WTC11 (cell line): ENCODE measurements around the gene EVC. TPM values are rescaled to one million over a fixed set of nuclear protein-coding genes. Genes with fewer than 3 reads are reported as not detected.

ENCODE experiments used
- ATAC-seq: fragments of 200-7000 bp; cut with Tn5 transposase; 2 replicates; pipeline ENCODE4 v1.10.0; 2021; ENCODE audit warnings: mild to moderate bottlenecking, moderate library complexity
- CTCF ChIA-PET: fragments of 300-600 bp; sonication (Branson Sonifier 250); formaldehyde crosslinking; loops from one replicate; lab custom pipeline; 2021; ENCODE audit warnings: antibody characterized with exemption; lab: Charles Lee
- POLR2A ChIA-PET: fragments of 350-600 bp; sonication (Branson Sonifier 250); formaldehyde crosslinking; loops from one replicate; lab custom pipeline; 2021; ENCODE audit warnings: antibody characterized with exemption; lab: Charles Lee
- DNase-seq: peaks from one replicate; pipeline ENCODE4 v3.0.0; 2021; ENCODE audit warnings: low spot score
- H3K27ac Mint-ChIP-seq: 2 replicates; pipeline ENCODE4 v1.8.0; 2021; ENCODE audit warnings: mixed read lengths
- H3K27me3 Mint-ChIP-seq: 2 replicates; pipeline ENCODE4 v1.8.0; 2021; ENCODE audit warnings: low read depth, mild to moderate bottlenecking, moderate library complexity, mixed read lengths
- H3K36me3 Mint-ChIP-seq: 2 replicates; pipeline ENCODE4 v1.8.0; 2021; ENCODE audit warnings: mixed read lengths
- H3K4me1 Mint-ChIP-seq: 2 replicates; pipeline ENCODE4 v1.8.0; 2022; ENCODE audit warnings: mixed read lengths
- H3K4me3 Mint-ChIP-seq: 2 replicates; pipeline ENCODE4 v1.8.0; 2021; ENCODE audit warnings: mild to moderate bottlenecking, moderate library complexity, mixed read lengths
- H3K9me3 Mint-ChIP-seq: 2 replicates; pipeline ENCODE4 v1.8.0; 2021; ENCODE audit warnings: mixed read lengths
- ELF4 ChIP-seq: sonication (generic); formaldehyde crosslinking; IDR thresholded peaks from 2 replicates; pipeline ENCODE4 v1.8.1; 2022; ENCODE audit warnings: low read depth, mild to moderate bottlenecking, moderate library complexity, missing genetic modification reagents
- ERG ChIP-seq: fragments of 250-450 bp; sonication (Bioruptor Pico); IDR thresholded peaks from 2 replicates; pipeline ENCODE4 v1.8.0; 2021; ENCODE audit warnings: mild to moderate bottlenecking
- GRHL2 ChIP-seq: fragments of 250-450 bp; sonication (Bioruptor Pico); IDR thresholded peaks from 2 replicates; pipeline ENCODE4 v1.8.0; 2022; ENCODE audit warnings: mild to moderate bottlenecking, moderate library complexity; ENCODE audit not compliant: insufficient replicate concordance, severe bottlenecking
- MYBL2 ChIP-seq: sonication (generic); formaldehyde crosslinking; IDR thresholded peaks from 2 replicates; pipeline ENCODE4 v1.8.1; 2023; ENCODE audit warnings: mild to moderate bottlenecking, moderate library complexity, missing genetic modification reagents
- NR2C2 ChIP-seq: sonication (generic); formaldehyde crosslinking; IDR thresholded peaks from 2 replicates; pipeline ENCODE4 v1.8.0; 2022; ENCODE audit warnings: mild to moderate bottlenecking, missing genetic modification reagents
- RELA ChIP-seq: sonication (generic); formaldehyde crosslinking; IDR thresholded peaks from 2 replicates; pipeline ENCODE4 v1.8.1; 2022; ENCODE audit warnings: missing genetic modification reagents, mild to moderate bottlenecking, borderline replicate concordance
- SP1 ChIP-seq: sonication (generic); formaldehyde crosslinking; conservative IDR thresholded peaks from 2 replicates; pipeline ENCODE4 v1.8.1; 2022; ENCODE audit warnings: missing genetic modification reagents
- ZNF121 ChIP-seq: sonication (generic); formaldehyde crosslinking; IDR thresholded peaks from 2 replicates; pipeline ENCODE4 v1.8.0; 2023; ENCODE audit warnings: missing genetic modification reagents
- total RNA-seq: library from RNA; stranded (reverse); gene quantifications from 3 replicates; pipeline ENCODE4 v1.2.3, GENCODE V29; 2021
- TF ChIP-seq, protein P1 (sequence below): sonication (generic); formaldehyde crosslinking; IDR thresholded peaks from 2 replicates; pipeline ENCODE4 v1.8.1; 2023; ENCODE audit warnings: mild to moderate bottlenecking, missing genetic modification reagents
- TF ChIP-seq, protein P2 (sequence below): fragments of 250-450 bp; sonication (Bioruptor Pico); IDR thresholded peaks from 2 replicates; pipeline ENCODE4 v1.9.0; 2021; ENCODE audit warnings: mild to moderate bottlenecking
- TF ChIP-seq, protein P3 (sequence below): sonication (generic); formaldehyde crosslinking; IDR thresholded peaks from 2 replicates; pipeline ENCODE4 v1.8.1; 2022; ENCODE audit warnings: low read depth, mild to moderate bottlenecking, moderate library complexity, missing genetic modification reagents, borderline replicate concordance
- TF ChIP-seq, protein P4 (sequence below): sonication (generic); formaldehyde crosslinking; IDR thresholded peaks from 2 replicates; pipeline ENCODE4 v1.8.0; 2022; ENCODE audit warnings: mild to moderate bottlenecking, missing genetic modification reagents
- TF ChIP-seq, protein P5 (sequence below): sonication (generic); formaldehyde crosslinking; conservative IDR thresholded peaks from 2 replicates; pipeline ENCODE4 v1.8.1; 2022; ENCODE audit warnings: mild to moderate bottlenecking, missing genetic modification reagents
- TF ChIP-seq, protein P6 (sequence below): sonication (generic); formaldehyde crosslinking; IDR thresholded peaks from 2 replicates; pipeline ENCODE4 v1.8.1; 2023; ENCODE audit warnings: mild to moderate bottlenecking, missing genetic modification reagents, borderline replicate concordance
- TF ChIP-seq, protein P7 (sequence below): sonication (generic); formaldehyde crosslinking; IDR thresholded peaks from 2 replicates; pipeline ENCODE4 v1.8.1; 2022; ENCODE audit warnings: mild to moderate bottlenecking, moderate library complexity, missing genetic modification reagents

Gene EVC
- total RNA-seq, 1 experiment from 2014 or later, result 12.5 TPM

- H3K4me3 Mint-ChIP-seq, result peak overlapping the region; percentile 71
- peaks cover 13% of the 10 kb centered on the region for H3K36me3 Mint-ChIP-seq
- no peak overlapping the region for H3K27ac Mint-ChIP-seq
- DNase-seq (no peak), ATAC-seq (no peak)
- H3K9me3 Mint-ChIP-seq, result peaks cover 11% of the 10 kb centered on the region
- ChIA-PET CTCF (interaction anchor here (0.8 to 1.4 kb wide), 4 partner anchors 10 to 658 kb away, joined by 3 to 6 read pairs (median 4); partner anchors contain the start of gene STK32B), POLR2A (interaction anchor here (1.1 kb wide), 1 partner anchor 21 kb away, joined by 5 read pairs; no protein-coding TSS in a partner anchor)
- peaks cover 57% of the 10 kb centered on the region for H3K27me3 Mint-ChIP-seq
- H3K4me1 Mint-ChIP-seq, result peaks cover 19% of the 10 kb centered on the region
- TF ChIP-seq ZNF121 (CRISPR knock-in tag) (no peak), ELF4 (CRISPR knock-in tag) (no peak)
These were observed 1.8 kb upstream of the EVC start for GRCh38 chr4:5709207-5709575.

- ATAC-seq (peak; percentile 21), DNase-seq (no peak)
- TF ChIP-seq, protein P1, sequence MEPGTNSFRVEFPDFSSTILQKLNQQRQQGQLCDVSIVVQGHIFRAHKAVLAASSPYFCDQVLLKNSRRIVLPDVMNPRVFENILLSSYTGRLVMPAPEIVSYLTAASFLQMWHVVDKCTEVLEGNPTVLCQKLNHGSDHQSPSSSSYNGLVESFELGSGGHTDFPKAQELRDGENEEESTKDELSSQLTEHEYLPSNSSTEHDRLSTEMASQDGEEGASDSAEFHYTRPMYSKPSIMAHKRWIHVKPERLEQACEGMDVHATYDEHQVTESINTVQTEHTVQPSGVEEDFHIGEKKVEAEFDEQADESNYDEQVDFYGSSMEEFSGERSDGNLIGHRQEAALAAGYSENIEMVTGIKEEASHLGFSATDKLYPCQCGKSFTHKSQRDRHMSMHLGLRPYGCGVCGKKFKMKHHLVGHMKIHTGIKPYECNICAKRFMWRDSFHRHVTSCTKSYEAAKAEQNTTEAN, result no peak
- TF ChIP-seq ZNF121 (CRISPR knock-in tag) (0 out of 2 replicates have a peak, but pooled peaks have one; percentile 19), ERG (no peak)
- TF ChIP-seq, protein P2, sequence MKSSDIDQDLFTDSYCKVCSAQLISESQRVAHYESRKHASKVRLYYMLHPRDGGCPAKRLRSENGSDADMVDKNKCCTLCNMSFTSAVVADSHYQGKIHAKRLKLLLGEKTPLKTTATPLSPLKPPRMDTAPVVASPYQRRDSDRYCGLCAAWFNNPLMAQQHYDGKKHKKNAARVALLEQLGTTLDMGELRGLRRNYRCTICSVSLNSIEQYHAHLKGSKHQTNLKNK (CRISPR knock-in tag), result no peak
- Mint-ChIP-seq H3K27ac (no peak overlapping the region), H3K4me3 (peak overlapping the region; percentile 68), H3K4me1 (peaks cover 19% of the 10 kb centered on the region), H3K9me3 (peaks cover 8% of the 10 kb centered on the region), H3K36me3 (peaks cover 14% of the 10 kb centered on the region), H3K27me3 (peaks cover 61% of the 10 kb centered on the region)
- ChIA-PET POLR2A (no interaction called here), CTCF (interaction anchor here (0.6 to 1.0 kb wide), 3 partner anchors 42 to 253 kb away, joined by 3 to 5 read pairs (median 4); no protein-coding TSS in a partner anchor)
These were observed 688 bp upstream of the EVC start for GRCh38 chr4:5710065-5710960.

DNA sequence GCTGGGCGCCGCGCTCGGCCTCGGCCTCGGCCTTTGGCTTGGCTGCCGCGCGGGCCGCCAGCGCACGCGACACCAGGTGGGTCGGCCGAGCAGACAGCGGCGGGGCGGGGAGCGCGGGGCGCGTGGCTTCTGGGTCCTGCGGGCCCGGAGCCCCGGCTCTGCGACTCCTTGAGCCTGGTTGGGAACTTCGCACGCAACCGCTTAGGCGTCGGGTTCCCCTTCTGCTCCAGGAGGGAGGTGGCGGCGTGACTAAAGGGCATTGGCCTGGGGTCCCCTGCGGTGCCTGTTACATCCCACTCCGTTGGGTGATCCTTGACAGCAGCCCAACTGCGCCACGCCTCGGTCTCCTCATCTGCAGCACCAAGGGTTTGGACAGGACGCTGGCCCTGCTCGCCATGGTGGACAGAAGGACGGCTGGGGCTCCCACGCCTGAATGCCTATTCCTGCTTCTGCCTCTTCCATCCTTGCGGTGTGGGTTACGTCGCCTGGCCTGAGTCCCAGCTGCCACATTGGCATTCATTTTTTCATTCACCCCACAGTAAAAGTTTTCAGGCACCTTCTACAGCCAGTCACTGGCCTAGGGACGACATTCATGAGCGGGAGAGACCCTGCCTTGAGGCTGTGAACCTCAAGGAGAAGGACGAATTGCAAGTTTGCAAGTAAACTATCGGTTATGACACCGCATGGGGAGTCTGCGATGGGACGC, 631 bp downstream of the EVC start:
- no peak overlapping the region for H3K27ac Mint-ChIP-seq
- peak overlapping the region; percentile 72 for H3K4me3 Mint-ChIP-seq
- DNase-seq, result peak; percentile 49
- peaks cover 19% of the 10 kb centered on the region for H3K4me1 Mint-ChIP-seq
- peaks cover 7% of the 10 kb centered on the region for H3K9me3 Mint-ChIP-seq
- H3K36me3 Mint-ChIP-seq, result peaks cover 13% of the 10 kb centered on the region
- ChIA-PET POLR2A (no interaction called here), CTCF (interaction anchor here (0.6 kb wide), 2 partner anchors 41 to 254 kb away, joined by 4 to 5 read pairs; no protein-coding TSS in a partner anchor)
- ATAC-seq, result peak; percentile 9
- peaks cover 59% of the 10 kb centered on the region for H3K27me3 Mint-ChIP-seq
- no peak for TF ChIP-seq MYBL2 (CRISPR knock-in tag)
- TF ChIP-seq, protein P3, sequence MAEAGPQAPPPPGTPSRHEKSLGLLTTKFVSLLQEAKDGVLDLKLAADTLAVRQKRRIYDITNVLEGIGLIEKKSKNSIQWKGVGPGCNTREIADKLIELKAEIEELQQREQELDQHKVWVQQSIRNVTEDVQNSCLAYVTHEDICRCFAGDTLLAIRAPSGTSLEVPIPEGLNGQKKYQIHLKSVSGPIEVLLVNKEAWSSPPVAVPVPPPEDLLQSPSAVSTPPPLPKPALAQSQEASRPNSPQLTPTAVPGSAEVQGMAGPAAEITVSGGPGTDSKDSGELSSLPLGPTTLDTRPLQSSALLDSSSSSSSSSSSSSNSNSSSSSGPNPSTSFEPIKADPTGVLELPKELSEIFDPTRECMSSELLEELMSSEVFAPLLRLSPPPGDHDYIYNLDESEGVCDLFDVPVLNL (CRISPR knock-in tag), result 0 out of 2 replicates have a peak, but pooled peaks have one; percentile 39
- no peak for TF ChIP-seq RELA
- TF ChIP-seq, protein P4, sequence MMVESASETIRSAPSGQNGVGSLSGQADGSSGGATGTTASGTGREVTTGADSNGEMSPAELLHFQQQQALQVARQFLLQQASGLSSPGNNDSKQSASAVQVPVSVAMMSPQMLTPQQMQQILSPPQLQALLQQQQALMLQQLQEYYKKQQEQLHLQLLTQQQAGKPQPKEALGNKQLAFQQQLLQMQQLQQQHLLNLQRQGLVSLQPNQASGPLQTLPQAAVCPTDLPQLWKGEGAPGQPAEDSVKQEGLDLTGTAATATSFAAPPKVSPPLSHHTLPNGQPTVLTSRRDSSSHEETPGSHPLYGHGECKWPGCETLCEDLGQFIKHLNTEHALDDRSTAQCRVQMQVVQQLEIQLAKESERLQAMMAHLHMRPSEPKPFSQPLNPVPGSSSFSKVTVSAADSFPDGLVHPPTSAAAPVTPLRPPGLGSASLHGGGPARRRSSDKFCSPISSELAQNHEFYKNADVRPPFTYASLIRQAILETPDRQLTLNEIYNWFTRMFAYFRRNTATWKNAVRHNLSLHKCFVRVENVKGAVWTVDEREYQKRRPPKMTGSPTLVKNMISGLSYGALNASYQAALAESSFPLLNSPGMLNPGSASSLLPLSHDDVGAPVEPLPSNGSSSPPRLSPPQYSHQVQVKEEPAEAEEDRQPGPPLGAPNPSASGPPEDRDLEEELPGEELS (CRISPR knock-in tag), result peak; percentile 48; the same call in 1 of the 2 replicates
- TF ChIP-seq, protein P5, sequence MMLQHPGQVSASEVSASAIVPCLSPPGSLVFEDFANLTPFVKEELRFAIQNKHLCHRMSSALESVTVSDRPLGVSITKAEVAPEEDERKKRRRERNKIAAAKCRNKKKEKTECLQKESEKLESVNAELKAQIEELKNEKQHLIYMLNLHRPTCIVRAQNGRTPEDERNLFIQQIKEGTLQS (CRISPR knock-in tag), result no peak
- TF ChIP-seq, protein P6, sequence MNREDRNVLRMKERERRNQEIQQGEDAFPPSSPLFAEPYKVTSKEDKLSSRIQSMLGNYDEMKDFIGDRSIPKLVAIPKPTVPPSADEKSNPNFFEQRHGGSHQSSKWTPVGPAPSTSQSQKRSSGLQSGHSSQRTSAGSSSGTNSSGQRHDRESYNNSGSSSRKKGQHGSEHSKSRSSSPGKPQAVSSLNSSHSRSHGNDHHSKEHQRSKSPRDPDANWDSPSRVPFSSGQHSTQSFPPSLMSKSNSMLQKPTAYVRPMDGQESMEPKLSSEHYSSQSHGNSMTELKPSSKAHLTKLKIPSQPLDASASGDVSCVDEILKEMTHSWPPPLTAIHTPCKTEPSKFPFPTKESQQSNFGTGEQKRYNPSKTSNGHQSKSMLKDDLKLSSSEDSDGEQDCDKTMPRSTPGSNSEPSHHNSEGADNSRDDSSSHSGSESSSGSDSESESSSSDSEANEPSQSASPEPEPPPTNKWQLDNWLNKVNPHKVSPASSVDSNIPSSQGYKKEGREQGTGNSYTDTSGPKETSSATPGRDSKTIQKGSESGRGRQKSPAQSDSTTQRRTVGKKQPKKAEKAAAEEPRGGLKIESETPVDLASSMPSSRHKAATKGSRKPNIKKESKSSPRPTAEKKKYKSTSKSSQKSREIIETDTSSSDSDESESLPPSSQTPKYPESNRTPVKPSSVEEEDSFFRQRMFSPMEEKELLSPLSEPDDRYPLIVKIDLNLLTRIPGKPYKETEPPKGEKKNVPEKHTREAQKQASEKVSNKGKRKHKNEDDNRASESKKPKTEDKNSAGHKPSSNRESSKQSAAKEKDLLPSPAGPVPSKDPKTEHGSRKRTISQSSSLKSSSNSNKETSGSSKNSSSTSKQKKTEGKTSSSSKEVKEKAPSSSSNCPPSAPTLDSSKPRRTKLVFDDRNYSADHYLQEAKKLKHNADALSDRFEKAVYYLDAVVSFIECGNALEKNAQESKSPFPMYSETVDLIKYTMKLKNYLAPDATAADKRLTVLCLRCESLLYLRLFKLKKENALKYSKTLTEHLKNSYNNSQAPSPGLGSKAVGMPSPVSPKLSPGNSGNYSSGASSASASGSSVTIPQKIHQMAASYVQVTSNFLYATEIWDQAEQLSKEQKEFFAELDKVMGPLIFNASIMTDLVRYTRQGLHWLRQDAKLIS (CRISPR knock-in tag), result no peak
- no peak for TF ChIP-seq NR2C2 (CRISPR knock-in tag)
- no peak for TF ChIP-seq SP1 (CRISPR knock-in tag)
- no peak for TF ChIP-seq GRHL2 (CRISPR knock-in tag)
- TF ChIP-seq, protein P7, sequence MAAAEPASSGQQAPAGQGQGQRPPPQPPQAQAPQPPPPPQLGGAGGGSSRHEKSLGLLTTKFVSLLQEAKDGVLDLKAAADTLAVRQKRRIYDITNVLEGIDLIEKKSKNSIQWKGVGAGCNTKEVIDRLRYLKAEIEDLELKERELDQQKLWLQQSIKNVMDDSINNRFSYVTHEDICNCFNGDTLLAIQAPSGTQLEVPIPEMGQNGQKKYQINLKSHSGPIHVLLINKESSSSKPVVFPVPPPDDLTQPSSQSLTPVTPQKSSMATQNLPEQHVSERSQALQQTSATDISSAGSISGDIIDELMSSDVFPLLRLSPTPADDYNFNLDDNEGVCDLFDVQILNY (CRISPR knock-in tag), result no peak
